T-helper 2 cell treated with Interferon-gamma antibody and Interleukin-4, amounts not matched to agents 100 ng/mL and 5 ng/mL, for 36 hours (primary cell): Measurements from ENCODE around the gene BRMS1L. TPM values are rescaled to one million over a fixed set of nuclear protein-coding genes. Genes with fewer than 3 reads are reported as not detected.
"Not testable (repeated sequence)": the region's sequence is repeated elsewhere in the genome, so short reads cannot be mapped to it uniquely, and the experiment has no call there.

Experiments
- intact Hi-C: fragments of 100-400 bp; cut with micrococcal nuclease; formaldehyde crosslinking; loops from one replicate; pipeline ENCODE4 v1.15.1; 2023
- total RNA-seq: library from RNA; stranded (reverse); gene quantifications from 2 replicates; pipeline ENCODE4 v1.2.3, GENCODE V29; 2022

BRMS1L gene
- total RNA-seq, 1 donor from 2014 or later = 4.7 TPM

- intact Hi-C loops = loop anchor here (5.0 to 10.0 kb wide), 2 partner anchors 383 to 945 kb away; partner anchors contain the start of gene BAZ1A
Observed at GRCh38 chr14:35819591-35820540, 6.3 kb upstream of the BRMS1L start.

DNA sequence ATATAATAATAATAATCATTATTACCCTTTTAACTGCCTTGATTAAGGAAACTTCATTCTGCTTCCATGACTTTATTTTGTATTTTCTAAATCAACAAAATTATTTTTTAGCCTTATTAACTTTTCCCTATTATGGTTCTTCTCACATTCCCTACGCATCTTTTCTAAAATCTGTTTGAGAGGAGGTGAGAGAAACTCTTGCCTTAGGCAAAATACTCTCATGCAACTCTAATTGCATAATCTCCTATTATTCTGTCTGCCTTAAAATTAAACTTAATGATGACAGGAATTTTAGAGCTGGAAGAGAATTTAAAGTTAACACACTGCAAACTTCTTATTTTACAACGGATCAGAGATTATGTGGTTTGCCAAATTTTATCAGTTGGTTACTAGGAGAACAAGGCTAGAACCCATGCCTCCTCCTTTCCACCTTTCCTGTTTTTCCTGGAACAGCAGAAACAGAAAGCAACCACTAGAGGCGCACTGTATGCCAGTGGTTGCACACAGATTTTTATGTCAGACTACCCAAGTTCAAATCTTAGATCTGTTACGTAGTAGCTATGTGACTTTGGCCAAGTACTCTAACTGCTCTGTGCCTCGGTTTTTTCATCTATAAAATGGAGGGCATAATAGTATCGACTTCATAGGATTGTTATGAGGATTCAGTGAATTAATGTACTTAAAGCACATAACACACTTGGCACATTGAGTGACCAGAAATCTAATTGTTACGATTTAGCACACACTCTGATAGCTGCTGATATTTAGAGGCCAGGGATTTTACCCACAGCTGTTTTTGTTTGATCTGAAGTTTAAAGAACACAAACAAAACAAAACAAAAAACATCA, 4.3 kb upstream of the BRMS1L start:
- intact Hi-C loops = loop anchor here (10.0 kb wide), 1 partner anchor 947 kb away; the partner anchor contains the start of gene BAZ1A

- intact Hi-C loops = loop anchor here (10.0 kb wide), 1 partner anchor 948 kb away; the partner anchor contains the start of gene BAZ1A
Observed at GRCh38 chr14:35822501-35822900, 3.6 kb upstream of the BRMS1L start.

DNA sequence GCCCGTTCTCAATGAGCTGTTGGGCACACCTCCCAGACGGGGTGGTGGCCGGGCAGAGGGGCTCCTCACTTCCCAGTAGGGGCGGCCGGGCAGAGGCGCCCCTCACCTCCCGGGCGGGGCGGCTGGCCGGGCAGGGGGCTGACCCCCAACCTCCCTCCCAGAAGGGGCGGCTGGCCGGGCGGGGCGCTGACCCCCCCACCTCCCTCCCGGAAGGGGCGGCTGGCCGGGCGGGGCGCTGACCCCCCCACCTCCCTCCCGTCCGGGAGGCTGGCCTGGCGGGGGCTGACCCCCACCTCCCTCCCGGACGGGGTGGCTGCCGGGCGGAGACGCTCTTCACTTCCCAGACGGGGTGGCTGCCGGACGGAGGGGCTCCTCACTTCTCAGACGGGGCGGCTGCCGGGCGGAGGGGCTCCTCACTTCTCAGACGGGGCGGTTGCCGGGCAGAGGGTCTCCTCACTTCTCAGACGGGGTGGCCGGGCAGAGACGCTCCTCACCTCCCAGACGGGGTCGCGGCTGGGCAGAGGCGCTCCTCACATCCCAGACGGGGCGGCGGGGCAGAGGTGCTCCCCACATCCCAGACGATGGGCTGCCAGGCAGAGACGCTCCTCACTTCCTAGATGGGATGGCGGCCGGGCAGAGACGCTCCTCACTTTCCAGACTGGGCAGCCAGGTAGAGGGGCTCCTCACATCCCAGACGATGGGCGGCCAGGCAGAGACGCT, 1.5 kb upstream of the BRMS1L start:
- intact Hi-C loops = loop anchor here (5.0 to 10.0 kb wide), 2 partner anchors 950 to 1362 kb away; partner anchors contain the start of genes BAZ1A and SPTSSA

DNA sequence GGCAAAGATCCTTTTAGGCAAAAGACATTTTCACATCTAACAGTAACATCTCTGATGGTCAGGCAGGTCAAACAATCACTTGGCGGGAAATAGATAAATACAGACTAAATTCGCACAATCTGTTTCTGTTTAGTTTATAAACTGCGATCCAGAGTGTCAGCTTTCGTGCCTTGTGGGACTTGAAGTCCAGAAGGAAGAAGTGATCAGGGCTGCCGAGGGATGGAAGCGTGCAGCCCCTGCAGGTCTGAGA, 245 bp upstream of the BRMS1L start:
- intact Hi-C loops = loop anchor here (1.0 to 10.0 kb wide), 8 partner anchors 12 to 1364 kb away; partner anchors contain the start of genes BAZ1A, MBIP, PSMA6 and RALGAPA1

GRCh38 chr14:35826952-35827416, 846 bp downstream of the BRMS1L start:
- intact Hi-C loops = loop anchor here (1.0 to 10.0 kb wide), 8 partner anchors 13 to 1365 kb away; partner anchors contain the start of genes BAZ1A, MBIP, PSMA6 and RALGAPA1

DNA sequence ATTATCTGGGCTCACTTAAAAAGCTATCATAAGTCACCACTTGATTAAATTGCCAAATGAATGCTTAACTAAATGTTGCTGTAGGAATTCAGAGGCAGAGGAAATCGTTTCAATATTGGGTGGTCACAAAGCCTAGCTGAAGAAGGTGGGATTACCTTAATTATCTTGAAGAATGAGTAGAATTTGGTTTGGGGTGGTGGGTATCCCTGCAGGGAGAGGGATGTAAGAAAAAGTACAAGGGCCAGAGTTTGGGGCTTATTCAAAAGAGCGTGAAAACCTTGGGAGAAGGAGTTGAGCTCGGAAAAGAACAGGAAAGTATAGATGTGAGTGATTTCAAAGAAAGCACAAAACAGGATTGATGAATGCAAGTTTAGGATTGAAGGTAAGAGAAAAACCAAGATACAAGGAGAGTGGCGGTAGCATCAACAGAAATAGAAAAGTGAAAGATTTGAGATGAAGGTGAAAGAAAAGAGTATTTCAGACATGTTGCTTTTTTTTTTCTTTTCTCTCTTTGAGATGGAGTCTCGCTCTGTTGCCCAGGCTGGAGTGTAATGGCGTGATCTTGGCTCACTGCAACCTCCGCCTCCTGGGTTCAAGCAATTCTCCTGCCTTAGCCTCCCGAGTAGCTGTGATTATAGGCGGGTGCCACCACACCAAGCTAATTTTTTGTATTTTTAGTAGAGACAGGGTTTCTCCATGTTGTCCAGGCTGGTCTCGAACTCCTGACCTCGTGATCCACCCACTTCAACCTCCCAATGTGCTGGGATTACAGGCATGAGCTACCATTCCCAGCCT, 1.7 kb downstream of the BRMS1L start:
- intact Hi-C loops = loop anchor here (2.0 to 10.0 kb wide), 4 partner anchors 105 to 1366 kb away; partner anchors contain the start of genes BAZ1A, PSMA6 and SPTSSA

GRCh38 chr14:35829449-35829848, 3.3 kb downstream of the BRMS1L start:
- intact Hi-C loops = loop anchor here (5.0 to 10.0 kb wide), 2 partner anchors 955 to 1367 kb away; partner anchors contain the start of genes BAZ1A and SPTSSA

DNA sequence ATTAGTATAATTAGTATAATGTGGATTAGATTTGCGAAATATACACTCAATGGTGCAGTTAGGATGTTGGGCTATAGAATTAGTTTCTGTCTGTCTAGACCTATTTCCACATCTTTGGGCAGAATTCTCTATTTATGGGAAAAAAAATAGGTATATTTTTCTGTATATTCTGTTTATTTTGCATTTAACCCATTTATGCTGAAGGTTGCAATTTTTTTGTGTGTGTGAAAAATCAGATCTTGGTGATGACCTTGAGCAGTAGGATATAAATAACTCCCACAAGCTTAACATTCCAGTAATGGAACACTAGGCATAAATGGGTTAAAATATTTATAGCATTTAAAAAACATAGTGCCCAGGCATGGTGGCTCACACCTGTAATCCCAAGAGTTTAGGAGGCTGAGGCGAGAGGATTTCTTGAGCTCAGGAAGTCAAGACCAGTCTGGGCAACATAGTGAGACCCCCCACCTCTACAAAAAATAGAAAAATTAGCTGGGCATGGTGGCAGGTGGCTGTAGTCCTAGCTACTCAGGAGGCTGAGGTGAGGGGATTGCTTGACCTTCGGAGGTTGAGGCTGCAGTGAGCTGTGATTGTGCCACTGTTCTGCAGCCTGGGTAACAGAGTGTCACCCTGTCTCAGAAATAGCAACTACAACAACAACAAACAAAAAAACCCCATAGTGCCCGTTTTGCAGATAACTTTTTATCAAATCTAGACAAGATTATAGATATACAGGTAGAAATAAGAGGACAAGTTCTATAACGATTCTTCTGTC, 9.3 kb downstream of the BRMS1L start:
- intact Hi-C loops = no loop called here

GRCh38 chr14:35841704-35842103, 15.6 kb downstream of the BRMS1L start:
- intact Hi-C loops = not testable (repeated sequence)

DNA sequence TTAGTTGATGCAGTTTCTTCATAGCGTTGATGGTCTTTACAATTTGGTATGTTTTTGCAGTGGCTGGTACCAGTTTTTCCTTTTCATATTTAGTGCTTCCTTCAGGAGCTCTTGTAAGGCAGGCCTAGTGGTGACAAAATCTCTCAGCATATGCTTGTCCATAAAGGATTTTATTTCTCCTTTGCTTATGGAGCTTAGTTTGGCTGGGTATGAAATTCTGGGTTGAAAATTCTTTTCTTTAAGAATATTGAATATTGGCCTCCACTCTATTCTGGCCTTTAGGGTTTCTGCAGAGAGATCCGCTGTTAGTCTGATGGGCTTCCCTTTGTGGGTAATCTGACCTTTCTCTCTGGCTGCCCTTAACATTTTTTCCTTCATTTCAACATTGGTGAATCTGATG, 16.1 kb downstream of the BRMS1L start:
- intact Hi-C loops = not testable (repeated sequence)

- intact Hi-C loops = no loop called here
Observed at GRCh38 chr14:35844494-35844893, 18.4 kb downstream of the BRMS1L start.

DNA sequence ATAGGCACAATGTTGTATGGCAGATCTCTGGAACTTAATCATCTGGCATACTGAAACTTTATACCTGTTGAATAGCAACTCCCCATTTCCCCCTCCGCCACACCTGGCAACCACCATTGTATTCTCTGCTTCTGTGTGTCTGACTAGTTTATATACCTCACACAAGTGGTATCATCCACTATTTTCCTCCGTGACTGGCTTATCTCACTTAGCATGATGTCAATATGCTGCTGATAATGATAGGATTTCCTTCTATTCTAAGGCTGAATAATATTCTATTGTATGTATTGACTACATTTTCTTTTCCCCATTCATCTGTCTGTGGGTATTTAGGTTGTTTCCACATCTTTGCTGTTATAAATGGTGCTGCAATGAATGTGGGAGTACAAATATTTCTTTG, 21.5 kb downstream of the BRMS1L start:
- intact Hi-C loops = no loop called here

- intact Hi-C loops = no loop called here
Observed at GRCh38 chr14:35849122-35849521, 23.0 kb downstream of the BRMS1L start.

- intact Hi-C loops = no loop called here
Observed at GRCh38 chr14:35851823-35852222, 25.7 kb downstream of the BRMS1L start.

GRCh38 chr14:35853225-35853624, 27.1 kb downstream of the BRMS1L start:
- intact Hi-C loops = no loop called here

DNA sequence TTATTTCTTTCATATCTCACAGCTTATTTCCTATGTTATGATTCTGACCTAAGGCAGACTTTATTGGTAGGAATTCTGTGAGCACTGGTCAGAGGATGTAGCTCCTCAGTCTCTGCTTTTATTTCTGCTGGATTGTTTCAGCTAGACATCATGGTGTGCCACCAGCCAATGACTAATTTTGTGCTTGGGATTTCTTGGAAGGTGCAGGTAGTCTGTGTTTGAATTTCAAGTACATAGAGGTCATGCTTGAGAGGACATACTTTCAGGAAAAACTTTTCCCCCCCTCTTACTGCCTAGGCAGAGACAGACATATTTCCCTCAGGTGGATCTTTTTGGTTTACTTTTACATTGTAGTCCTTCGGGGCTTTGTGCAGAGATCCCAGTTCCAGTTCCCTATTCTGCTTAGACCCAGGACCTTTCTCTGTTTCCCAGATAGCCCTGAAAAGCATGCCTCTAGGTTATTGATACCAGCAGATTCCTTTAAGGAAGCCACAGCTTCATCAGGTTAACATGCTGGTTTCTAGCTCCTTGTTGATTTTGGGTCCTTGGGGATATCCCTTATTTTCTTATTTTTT, 28.6 kb downstream of the BRMS1L start:
- intact Hi-C loops = no loop called here

GRCh38 chr14:35855876-35856481, 29.8 kb downstream of the BRMS1L start:
- intact Hi-C loops = no loop called here
